Mucosa of descending colon (tissue), 3 donors: ENCODE data around the gene APP. TPM values are rescaled to one million over a fixed set of nuclear protein-coding genes. Genes with fewer than 3 reads are reported as not detected.

Experiments used
- ATAC-seq: fragments of 200-7000 bp; cut with Tn5 transposase; one replicate; pipeline ENCODE4 v1.9.1; 2020; ENCODE audit warnings: mild to moderate bottlenecking, moderate library complexity
- DNase-seq, 3 donors: peaks; one replicate each; pipeline ENCODE4 v3.0.0-alpha.2; 2020
- H3K36me3 ChIP-seq: fragments of 200-600 bp; one replicate; pipeline ENCODE4 v1.8.0; 2021; ENCODE audit warnings: low read depth, mild to moderate bottlenecking
- H3K4me1 ChIP-seq: fragments of 200-600 bp; one replicate; pipeline ENCODE4 v1.8.0; 2021; ENCODE audit warnings: low read depth, mild to moderate bottlenecking
- H3K4me3 ChIP-seq: fragments of 200-600 bp; one replicate; pipeline ENCODE4 v1.8.0; 2021; ENCODE audit warnings: mild to moderate bottlenecking
- H3K9me3 ChIP-seq: fragments of 200-600 bp; one replicate; pipeline ENCODE4 v1.8.0; 2021; ENCODE audit warnings: mild to moderate bottlenecking
- intact Hi-C, 2 donors: fragments of 100-400 bp; cut with DNase I in 1 of 2; cut with micrococcal nuclease in 1 of 2; formaldehyde crosslinking; loops; one replicate each; pipeline versions ENCODE4 v1.11.0 to v1.11.1; 2022; cut with DNase I, micrococcal nuclease
- total RNA-seq, 3 donors: library from RNA; stranded (reverse); fragmentation: NEBNext Ultra II Directional in 2 of 3; extraction: Animal tissue kit (Norgen Biotek cat#: 25700) in 2 of 3; gene quantifications; one replicate each; pipeline versions ENCODE4 v1.2.1 to v1.2.4, GENCODE V29; 2021 to 2023
- TF ChIP-seq, protein P1 (sequence below): fragments of 200-600 bp; IDR thresholded peaks from one replicate; pipeline ENCODE4 v1.8.0; 2022; ENCODE audit warnings: antibody characterized with exemption, mild to moderate bottlenecking
- donor health status: DM: no; HTN: no; CAD: no; lungs with moderate emphysema.
- donor health status: DM: no; HTN: no; CAD: no.
- donor health status: DM: no; HTN: yes; CAD: no.

APP gene
- total RNA-seq, 3 donors from 2014 or later = 573 to 666 (median 579) TPM

DNA sequence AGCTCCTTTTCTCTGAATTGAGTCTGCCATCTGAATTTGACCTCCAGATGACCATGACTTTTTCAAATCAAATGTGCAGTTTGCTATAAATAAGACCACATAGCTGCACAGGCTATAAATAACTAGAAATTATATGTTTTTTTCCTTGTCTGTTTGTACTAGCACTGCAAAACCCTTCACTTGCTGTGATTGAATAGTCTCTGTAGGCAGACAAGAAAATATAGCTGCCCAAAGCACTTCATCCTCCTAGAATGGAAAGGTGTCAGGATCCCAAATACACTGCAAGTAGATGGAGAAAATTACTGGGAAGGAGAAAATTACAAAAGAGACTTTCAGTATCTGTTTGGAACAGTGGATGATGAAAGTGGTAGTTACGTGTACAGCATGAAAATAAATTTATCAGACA lies 175.8 kb downstream of the APP start:
- Histone ChIP-seq H3K9me3 (no peaks in the 10 kb centered on the region), H3K4me3 (no peak overlapping the region), H3K36me3 (no peaks in the 10 kb centered on the region), H3K4me1 (peaks cover 4% of the 10 kb centered on the region)
- TF ChIP-seq, protein P1, sequence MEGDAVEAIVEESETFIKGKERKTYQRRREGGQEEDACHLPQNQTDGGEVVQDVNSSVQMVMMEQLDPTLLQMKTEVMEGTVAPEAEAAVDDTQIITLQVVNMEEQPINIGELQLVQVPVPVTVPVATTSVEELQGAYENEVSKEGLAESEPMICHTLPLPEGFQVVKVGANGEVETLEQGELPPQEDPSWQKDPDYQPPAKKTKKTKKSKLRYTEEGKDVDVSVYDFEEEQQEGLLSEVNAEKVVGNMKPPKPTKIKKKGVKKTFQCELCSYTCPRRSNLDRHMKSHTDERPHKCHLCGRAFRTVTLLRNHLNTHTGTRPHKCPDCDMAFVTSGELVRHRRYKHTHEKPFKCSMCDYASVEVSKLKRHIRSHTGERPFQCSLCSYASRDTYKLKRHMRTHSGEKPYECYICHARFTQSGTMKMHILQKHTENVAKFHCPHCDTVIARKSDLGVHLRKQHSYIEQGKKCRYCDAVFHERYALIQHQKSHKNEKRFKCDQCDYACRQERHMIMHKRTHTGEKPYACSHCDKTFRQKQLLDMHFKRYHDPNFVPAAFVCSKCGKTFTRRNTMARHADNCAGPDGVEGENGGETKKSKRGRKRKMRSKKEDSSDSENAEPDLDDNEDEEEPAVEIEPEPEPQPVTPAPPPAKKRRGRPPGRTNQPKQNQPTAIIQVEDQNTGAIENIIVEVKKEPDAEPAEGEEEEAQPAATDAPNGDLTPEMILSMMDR = no peak
- DNase-seq (no peak), ATAC-seq (no peak)
- intact Hi-C loops = no loop called here

DNA sequence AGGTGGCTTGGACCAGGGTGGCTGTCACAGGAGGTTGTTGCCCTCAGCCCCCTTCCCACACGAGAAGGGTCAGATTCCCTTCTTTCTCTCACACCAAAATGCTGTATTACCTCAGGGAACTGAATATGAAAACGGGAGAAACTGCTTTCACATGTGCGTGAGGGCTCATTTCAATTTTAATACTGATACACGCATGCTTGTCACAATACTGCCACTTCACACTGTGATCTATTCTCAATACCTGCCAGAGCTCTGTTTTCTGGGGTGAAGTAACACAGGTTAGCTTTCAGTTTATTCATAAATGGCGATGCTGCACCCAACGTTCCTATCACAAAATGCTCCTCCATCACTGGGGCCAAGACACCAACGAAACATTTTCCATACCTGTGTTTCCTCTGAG lies 181.8 kb downstream of the APP start:
- ATAC-seq = no peak
- intact Hi-C loops = no loop called here
- TF ChIP-seq, protein P1 = no peak
- DNase-seq = no peak
- Histone ChIP-seq H3K4me1 (no peaks in the 10 kb centered on the region), H3K36me3 (no peaks in the 10 kb centered on the region), H3K4me3 (no peak overlapping the region), H3K9me3 (no peaks in the 10 kb centered on the region)

DNA sequence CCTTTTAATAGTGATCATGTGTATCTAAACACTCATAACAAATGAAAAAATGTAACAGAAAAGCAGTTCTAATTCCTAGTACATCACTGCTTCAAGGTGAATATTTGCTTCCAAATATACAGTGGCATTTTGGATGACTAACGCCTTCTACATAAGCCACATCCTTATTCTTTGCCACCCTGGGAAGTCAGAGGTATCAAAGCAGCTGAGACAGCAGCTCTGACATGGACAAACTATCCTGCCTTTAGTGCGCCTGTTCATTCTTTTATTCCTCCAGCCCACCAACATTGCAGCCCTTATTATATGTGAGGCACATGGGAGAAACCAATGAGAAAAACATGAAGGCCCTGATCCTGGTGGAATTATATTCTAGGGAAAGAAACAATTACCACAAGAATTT lies 183.0 kb downstream of the APP start:
- no peak for DNase-seq
- intact Hi-C loops = no loop called here
- H3K4me1 ChIP-seq = no peaks in the 10 kb centered on the region
- no peaks in the 10 kb centered on the region for H3K9me3 ChIP-seq
- H3K36me3 ChIP-seq = no peaks in the 10 kb centered on the region
- ATAC-seq = no peak
- no peak overlapping the region for H3K4me3 ChIP-seq
- TF ChIP-seq, protein P1 = no peak

DNA sequence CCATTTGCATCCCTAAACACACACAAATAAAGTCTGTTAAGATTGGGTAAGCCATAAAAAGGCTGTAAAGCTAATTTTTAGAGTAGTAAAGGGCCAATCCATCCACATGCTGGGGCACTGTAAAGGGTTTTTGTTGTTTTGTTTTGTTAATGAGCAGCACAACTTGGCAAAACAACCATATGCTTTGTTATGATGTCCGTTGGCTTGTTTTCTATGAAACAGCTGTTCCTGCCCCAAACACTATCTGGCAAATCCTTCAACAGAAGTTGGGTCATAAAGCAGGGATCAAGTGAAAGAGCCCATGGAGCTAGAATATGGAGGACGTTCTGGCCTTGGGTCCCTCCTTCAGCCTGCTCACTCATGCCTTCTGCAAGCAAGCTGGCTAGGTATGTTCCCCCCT lies 183.6 kb downstream of the APP start:
- TF ChIP-seq, protein P1 = no peak
- H3K4me3 ChIP-seq = no peak overlapping the region
- ATAC-seq (no peak), DNase-seq (no peak)
- no peaks in the 10 kb centered on the region for H3K4me1 ChIP-seq
- no peaks in the 10 kb centered on the region for H3K9me3 ChIP-seq
- intact Hi-C loops = no loop called here
- H3K36me3 ChIP-seq = no peaks in the 10 kb centered on the region

DNA sequence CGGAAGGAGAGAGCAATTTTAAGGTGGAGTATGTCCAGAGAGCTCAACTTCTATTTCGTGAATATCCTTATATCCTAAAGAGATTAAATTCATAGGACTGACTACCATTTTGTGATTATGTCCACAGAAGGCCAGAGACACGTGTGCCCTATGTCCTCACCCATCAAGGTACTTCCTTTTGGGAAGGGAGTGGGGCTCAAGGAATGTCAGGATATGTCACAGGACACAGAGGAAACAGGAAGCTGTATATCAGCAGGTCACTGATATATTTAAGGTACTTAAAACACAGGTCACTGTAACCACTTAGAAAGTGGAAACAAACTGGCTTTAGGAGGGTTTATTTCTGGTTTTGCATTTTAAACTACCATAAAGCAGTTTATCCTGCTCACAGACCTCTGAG lies 184.6 kb downstream of the APP start:
- DNase-seq (no peak), ATAC-seq (peak; percentile 54)
- Histone ChIP-seq H3K36me3 (no peaks in the 10 kb centered on the region), H3K4me1 (no peaks in the 10 kb centered on the region), H3K4me3 (no peak overlapping the region), H3K9me3 (no peaks in the 10 kb centered on the region)
- intact Hi-C loops = no loop called here
- TF ChIP-seq, protein P1 = no peak

DNA sequence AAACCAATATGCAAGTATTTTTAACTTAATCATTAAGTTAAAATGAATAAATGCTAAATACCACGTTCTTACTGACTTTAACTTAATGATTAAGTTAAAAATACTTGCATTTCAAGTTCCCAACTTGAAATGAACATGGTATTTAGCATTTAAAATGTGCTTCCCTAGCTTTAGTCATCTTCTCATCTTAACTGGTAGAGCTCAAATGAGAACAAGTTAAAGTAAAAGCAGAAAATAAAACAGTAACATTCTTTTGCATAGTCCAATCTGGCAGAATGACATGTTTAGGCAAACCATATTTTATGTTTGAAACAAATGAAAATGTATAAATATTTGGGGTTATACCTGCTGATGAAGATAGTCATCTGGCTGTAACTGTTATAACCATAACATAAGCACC lies 186.0 kb downstream of the APP start:
- Histone ChIP-seq H3K4me1 (no peaks in the 10 kb centered on the region), H3K4me3 (no peak overlapping the region), H3K36me3 (no peaks in the 10 kb centered on the region), H3K9me3 (no peaks in the 10 kb centered on the region)
- no peak for ATAC-seq
- DNase-seq = no peak
- TF ChIP-seq, protein P1 = no peak
- intact Hi-C loops = no loop called here
